Liver (tissue), 3 donors: Measurements from ENCODE around the gene ZNF786.

Source experiments
- EGR1 ChIP-seq, 2 donors: IDR thresholded peaks; 2 replicates each; pipeline ENCODE4 v1.6.1; 2016 to 2018; ENCODE audit warnings: antibody characterized with exemption in 2 of 2, low read depth in 2 of 2
- FOXA1 ChIP-seq: IDR thresholded peaks from 2 replicates; pipeline ENCODE4 v1.6.1; 2016; ENCODE audit warnings: antibody characterized with exemption
- GABPA ChIP-seq, 2 donors: IDR thresholded peaks in 1 of 2; conservative IDR thresholded peaks in 1 of 2; 2 replicates each; pipeline ENCODE4 v1.6.1; 2016; ENCODE audit warnings: antibody characterized with exemption in 2 of 2, mild to moderate bottlenecking in 1 of 2, moderate library complexity in 1 of 2
- JUND ChIP-seq, 2 donors: IDR thresholded peaks; 2 replicates each; pipeline ENCODE4 v1.6.1; 2016; ENCODE audit warnings: antibody characterized with exemption in 2 of 2
- RAD21 ChIP-seq, 2 donors: IDR thresholded peaks; 2 replicates each; pipeline ENCODE4 v1.6.1; 2016; ENCODE audit warnings: antibody characterized with exemption in 2 of 2, mild to moderate bottlenecking in 2 of 2
- REST ChIP-seq: IDR thresholded peaks from 2 replicates; pipeline ENCODE4 v1.6.1; 2016; ENCODE audit warnings: antibody characterized with exemption, mild to moderate bottlenecking
- SP1 ChIP-seq: IDR thresholded peaks from 2 replicates; pipeline ENCODE4 v1.6.1; 2018; ENCODE audit warnings: antibody characterized with exemption, mild to moderate bottlenecking
- TAF1 ChIP-seq: conservative IDR thresholded peaks from 2 replicates; pipeline ENCODE4 v1.6.1; 2016; ENCODE audit warnings: antibody characterized with exemption, mild to moderate bottlenecking
- YY1 ChIP-seq: IDR thresholded peaks from 2 replicates; pipeline ENCODE4 v1.6.1; 2016; ENCODE audit warnings: antibody characterized with exemption, mild to moderate bottlenecking
- TF ChIP-seq, protein P1 (sequence below): fragments of 150-350 bp; IDR thresholded peaks from 2 replicates; pipeline ENCODE4 v1.5.1; 2017; ENCODE audit warnings: improper control_type of control experiment, low read depth, low read length; ENCODE audit not compliant: missing input control
- TF ChIP-seq, protein P2 (sequence below): IDR thresholded peaks from 2 replicates; pipeline ENCODE4 v1.6.1; 2016; ENCODE audit warnings: antibody characterized with exemption
- donor health status: healthy.
- donor health status: healthy.

DNA sequence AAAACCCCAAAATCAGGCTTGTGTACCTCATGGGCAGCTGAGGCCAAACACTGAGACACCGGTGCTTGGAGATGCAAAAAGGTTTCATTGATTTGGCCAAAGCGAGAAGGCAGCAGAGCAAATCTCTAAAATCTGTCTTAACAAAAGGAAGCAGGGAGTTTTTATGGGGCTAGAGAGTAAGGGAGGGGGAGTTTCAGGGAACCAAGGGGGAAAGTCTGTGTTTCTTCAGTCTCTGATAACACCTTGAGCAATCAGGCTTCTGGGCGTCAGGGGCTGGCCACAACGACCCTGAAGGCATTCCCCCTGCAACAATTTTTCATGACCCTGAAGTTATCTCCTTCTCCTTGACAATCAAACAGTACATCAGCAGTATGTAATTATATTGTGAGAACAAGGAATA lies 2.7 kb upstream of the ZNF786 start:
- TF ChIP-seq SP1 (no peak), YY1 (no peak), JUND (IDR thresholded peaks at IDR 0.05) (no peak), TAF1 (no peak), REST (no peak), EGR1 (IDR thresholded peaks at IDR 0.05; ENCODE audit: low read depth in 2 of 2) (no peak), RAD21 (IDR thresholded peaks at IDR 0.05) (no peak), GABPA (IDR thresholded peaks at IDR 0.05 in 1 of 2, conservative IDR thresholded peaks at IDR 0.05 in 1 of 2) (no peak), FOXA1 (no peak)
- TF ChIP-seq, protein P1, sequence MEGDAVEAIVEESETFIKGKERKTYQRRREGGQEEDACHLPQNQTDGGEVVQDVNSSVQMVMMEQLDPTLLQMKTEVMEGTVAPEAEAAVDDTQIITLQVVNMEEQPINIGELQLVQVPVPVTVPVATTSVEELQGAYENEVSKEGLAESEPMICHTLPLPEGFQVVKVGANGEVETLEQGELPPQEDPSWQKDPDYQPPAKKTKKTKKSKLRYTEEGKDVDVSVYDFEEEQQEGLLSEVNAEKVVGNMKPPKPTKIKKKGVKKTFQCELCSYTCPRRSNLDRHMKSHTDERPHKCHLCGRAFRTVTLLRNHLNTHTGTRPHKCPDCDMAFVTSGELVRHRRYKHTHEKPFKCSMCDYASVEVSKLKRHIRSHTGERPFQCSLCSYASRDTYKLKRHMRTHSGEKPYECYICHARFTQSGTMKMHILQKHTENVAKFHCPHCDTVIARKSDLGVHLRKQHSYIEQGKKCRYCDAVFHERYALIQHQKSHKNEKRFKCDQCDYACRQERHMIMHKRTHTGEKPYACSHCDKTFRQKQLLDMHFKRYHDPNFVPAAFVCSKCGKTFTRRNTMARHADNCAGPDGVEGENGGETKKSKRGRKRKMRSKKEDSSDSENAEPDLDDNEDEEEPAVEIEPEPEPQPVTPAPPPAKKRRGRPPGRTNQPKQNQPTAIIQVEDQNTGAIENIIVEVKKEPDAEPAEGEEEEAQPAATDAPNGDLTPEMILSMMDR, result no peak
- TF ChIP-seq, protein P2, sequence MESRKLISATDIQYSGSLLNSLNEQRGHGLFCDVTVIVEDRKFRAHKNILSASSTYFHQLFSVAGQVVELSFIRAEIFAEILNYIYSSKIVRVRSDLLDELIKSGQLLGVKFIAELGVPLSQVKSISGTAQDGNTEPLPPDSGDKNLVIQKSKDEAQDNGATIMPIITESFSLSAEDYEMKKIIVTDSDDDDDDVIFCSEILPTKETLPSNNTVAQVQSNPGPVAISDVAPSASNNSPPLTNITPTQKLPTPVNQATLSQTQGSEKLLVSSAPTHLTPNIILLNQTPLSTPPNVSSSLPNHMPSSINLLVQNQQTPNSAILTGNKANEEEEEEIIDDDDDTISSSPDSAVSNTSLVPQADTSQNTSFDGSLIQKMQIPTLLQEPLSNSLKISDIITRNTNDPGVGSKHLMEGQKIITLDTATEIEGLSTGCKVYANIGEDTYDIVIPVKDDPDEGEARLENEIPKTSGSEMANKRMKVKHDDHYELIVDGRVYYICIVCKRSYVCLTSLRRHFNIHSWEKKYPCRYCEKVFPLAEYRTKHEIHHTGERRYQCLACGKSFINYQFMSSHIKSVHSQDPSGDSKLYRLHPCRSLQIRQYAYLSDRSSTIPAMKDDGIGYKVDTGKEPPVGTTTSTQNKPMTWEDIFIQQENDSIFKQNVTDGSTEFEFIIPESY, result no peak
